ENCODE results near the gene LYRM7. TPM values are rescaled to one million over a fixed set of nuclear protein-coding genes. Genes with fewer than 3 reads are reported as not detected.
A peak's percentile ranks its signal among the peaks of the same experiment; 100 is the strongest.

The LYRM7 gene
- total and polyA plus RNA-seq, 8 donors = 1.3 to 17.1 (median 3.6) TPM

DNA sequence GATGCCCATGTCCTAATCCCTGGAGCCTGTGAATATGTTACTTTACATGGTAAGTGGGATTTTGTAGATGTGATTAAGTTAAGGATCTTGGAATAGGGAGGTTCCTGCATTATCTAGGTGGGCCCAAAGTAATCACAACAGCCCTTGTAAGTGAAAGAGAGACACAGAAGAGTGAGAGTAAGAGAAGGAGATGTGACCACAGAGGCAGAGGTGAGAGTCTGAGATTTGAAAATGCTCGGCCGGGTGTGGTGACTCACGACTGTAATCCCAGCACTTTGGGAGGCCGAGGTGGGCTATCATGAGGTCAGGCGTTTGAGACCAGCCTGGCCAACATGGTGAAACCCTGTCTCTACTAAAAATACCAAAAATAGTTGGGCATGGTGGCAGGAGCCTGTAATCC is 3.1 kb upstream of the LYRM7 start:
- Histone ChIP-seq H3K9me3 (no peaks in the 10 kb centered on the region), H3K4me3 (no peak overlapping the region), H3K4me1 (peaks cover 19 to 45% (median 34%) of the 10 kb centered on the region in 4 donors), H3K36me3 (peaks cover 0 to 4% (median 3%) of the 10 kb centered on the region in 4 donors), H3K27me3 (no peaks in the 10 kb centered on the region), H3K27ac (no peak overlapping the region)
- no peak for DNase-seq
- intact Hi-C loops (cut with DNase I; ENCODE audit: low total_unique reads) = no loop called here
- TF ChIP-seq, protein P1, sequence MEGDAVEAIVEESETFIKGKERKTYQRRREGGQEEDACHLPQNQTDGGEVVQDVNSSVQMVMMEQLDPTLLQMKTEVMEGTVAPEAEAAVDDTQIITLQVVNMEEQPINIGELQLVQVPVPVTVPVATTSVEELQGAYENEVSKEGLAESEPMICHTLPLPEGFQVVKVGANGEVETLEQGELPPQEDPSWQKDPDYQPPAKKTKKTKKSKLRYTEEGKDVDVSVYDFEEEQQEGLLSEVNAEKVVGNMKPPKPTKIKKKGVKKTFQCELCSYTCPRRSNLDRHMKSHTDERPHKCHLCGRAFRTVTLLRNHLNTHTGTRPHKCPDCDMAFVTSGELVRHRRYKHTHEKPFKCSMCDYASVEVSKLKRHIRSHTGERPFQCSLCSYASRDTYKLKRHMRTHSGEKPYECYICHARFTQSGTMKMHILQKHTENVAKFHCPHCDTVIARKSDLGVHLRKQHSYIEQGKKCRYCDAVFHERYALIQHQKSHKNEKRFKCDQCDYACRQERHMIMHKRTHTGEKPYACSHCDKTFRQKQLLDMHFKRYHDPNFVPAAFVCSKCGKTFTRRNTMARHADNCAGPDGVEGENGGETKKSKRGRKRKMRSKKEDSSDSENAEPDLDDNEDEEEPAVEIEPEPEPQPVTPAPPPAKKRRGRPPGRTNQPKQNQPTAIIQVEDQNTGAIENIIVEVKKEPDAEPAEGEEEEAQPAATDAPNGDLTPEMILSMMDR (IDR thresholded peaks at IDR 0.05) = no peak
- 87 to 98% (median 89%) methylated on average over 5 of the region's 5 CpGs for WGBS, 5 donors

DNA sequence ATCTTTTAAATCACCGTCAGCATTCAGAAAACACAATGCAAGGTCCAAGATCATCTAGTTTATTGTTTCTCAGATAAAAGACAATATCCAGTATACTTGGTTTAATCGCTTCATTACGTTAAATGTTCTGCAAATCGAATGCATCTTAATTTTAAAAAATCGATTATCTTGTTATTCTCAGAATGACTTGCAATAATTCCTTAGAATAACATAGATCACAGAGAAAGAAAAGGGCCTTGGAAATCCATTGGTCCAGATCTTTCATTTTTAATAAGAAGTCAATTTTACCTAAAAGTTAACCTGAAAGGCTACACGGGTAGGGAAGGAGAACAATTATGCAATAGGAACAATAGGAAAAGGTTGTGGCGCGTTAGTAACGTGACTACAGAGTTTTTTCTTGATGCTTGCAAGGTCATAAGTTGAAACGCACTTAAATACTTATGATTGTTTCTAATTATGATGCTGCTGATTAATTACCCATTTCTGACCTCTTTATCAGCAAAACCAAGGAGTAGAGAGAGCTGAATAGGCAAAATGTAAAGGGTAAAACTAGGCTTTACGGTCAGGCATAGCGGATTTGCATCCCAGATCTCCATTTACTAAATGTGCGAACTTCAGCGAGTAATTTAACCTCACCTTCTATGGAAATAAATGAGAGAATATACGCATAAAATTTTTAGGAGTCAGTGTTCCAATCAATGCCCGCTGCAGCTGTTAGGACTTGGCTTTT is 769 bp upstream of the LYRM7 start:
- Histone ChIP-seq H3K4me1 (peaks cover 13 to 29% (median 22%) of the 10 kb centered on the region in 4 donors), H3K4me3 (peak overlapping the region; percentile 57 to 67 (median 64)), H3K27me3 (no peaks in the 10 kb centered on the region), H3K9me3 (no peaks in the 10 kb centered on the region), H3K36me3 (no peaks in the 10 kb centered on the region), H3K27ac (peak overlapping the region; percentile 28 to 88 (median 79))
- peak in 1 of 2 donors; percentile 23 for DNase-seq
- intact Hi-C loops (cut with DNase I; ENCODE audit: low total_unique reads) = no loop called here
- 31 to 36% (median 34%) methylated on average over 16 of the region's 16 CpGs for WGBS, 5 donors
- TF ChIP-seq, protein P1 (IDR thresholded peaks at IDR 0.05) = no peak
- TF ChIP-seq POLR2AphosphoS5 (IDR thresholded peaks at IDR 0.05) = no peak
- no peak for TF ChIP-seq EP300 (IDR thresholded peaks at IDR 0.05)
- no peak for TF ChIP-seq POLR2A (IDR thresholded peaks at IDR 0.05)

DNA sequence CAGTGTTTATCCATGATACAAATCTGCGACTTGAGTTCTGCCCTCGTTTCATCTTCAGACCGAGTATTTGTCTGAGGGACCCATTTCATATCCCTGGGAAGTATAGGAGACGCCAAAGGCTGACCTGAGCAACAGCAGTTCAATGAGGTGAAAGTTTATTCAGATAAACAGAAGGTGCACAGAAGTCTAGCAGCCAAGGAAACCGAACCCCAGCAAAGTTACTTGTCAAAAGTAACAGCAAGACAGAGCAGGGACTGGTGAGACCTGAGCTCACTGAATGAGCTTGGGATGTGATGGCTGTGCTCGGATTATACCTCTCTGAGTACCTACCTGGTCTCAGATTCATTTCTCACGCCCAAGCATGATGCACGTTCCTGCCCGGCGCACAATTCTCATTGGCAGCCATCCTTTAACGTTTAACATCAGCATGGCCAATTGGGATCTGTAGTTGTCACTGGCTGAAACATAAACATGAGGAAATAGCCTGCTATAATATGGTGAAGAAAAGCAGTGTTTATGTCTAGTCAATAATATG is 599 bp downstream of the LYRM7 start:
- no peaks in the 10 kb centered on the region for H3K27me3 ChIP-seq
- intact Hi-C loops (cut with DNase I; ENCODE audit: low total_unique reads) = no loop called here
- no peaks in the 10 kb centered on the region for H3K9me3 ChIP-seq
- peaks cover 7 to 21% (median 18%) of the 10 kb centered on the region in 4 donors for H3K4me1 ChIP-seq
- TF ChIP-seq POLR2AphosphoS5 (IDR thresholded peaks at IDR 0.05) (no peak), EP300 (IDR thresholded peaks at IDR 0.05) (no peak), POLR2A (IDR thresholded peaks at IDR 0.05) (no peak)
- TF ChIP-seq, protein P1 (IDR thresholded peaks at IDR 0.05) = no peak
- 1 to 3% (median 1%) methylated on average over 11 of the region's 11 CpGs for WGBS, 5 donors
- peak overlapping the region; percentile 61 to 88 (median 79) for H3K27ac ChIP-seq
- peak overlapping the region; percentile 57 to 67 (median 64) for H3K4me3 ChIP-seq
- peak in 1 of 2 donors; percentile 30 for DNase-seq
- no peaks in the 10 kb centered on the region for H3K36me3 ChIP-seq

DNA sequence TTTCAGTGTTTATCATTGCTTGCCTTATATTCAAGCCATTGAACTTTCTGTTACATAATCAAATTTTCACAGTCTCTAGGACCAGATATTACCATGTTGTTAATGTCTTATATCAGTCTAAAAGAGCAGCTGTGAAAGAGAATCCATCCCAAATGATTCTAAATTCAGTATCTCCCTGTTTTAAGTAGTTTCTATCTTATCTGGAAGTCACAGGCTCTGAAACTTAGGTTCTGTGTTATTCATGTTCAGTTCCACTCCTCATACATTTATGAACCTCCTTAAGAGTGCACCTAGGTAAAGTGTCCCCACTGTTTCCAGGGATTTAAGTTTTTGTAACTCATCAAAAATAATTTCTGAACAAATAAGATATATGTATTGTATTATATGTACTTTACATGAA is 9.7 kb downstream of the LYRM7 start:
- Histone ChIP-seq H3K27me3 (no peaks in the 10 kb centered on the region), H3K4me1 (no peaks in the 10 kb centered on the region), H3K9me3 (no peaks in the 10 kb centered on the region), H3K4me3 (no peak overlapping the region), H3K36me3 (peaks cover 0 to 10% (median 5%) of the 10 kb centered on the region in 4 donors), H3K27ac (no peak overlapping the region)
- intact Hi-C loops (cut with DNase I; ENCODE audit: low total_unique reads) = no loop called here
- no peak for DNase-seq
- TF ChIP-seq POLR2AphosphoS5 (IDR thresholded peaks at IDR 0.05) (no peak), EP300 (IDR thresholded peaks at IDR 0.05) (no peak)

DNA sequence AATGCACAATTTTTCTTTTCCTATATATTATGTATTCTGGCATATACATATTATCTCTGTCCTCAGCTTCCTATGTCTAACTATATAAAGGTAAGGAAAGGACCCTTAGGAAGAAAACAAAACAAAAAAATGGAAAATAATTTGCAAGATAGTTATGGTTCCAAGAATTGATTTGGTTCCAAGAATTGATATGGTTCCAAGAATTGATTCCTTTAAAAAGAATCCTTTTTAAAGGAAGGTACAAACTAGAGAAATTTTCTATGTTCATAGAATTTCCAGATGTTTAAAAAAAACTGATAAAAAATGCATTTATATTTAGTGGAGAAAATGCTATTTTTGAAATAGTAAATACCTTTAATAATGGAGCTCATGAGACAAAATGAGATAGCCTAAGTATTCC is 12.1 kb downstream of the LYRM7 start:
- Histone ChIP-seq H3K4me1 (no peaks in the 10 kb centered on the region), H3K36me3 (peaks cover 0 to 16% (median 12%) of the 10 kb centered on the region in 4 donors), H3K27ac (no peak overlapping the region), H3K27me3 (no peaks in the 10 kb centered on the region), H3K9me3 (no peaks in the 10 kb centered on the region), H3K4me3 (no peak overlapping the region)
- intact Hi-C loops (cut with DNase I; ENCODE audit: low total_unique reads) = no loop called here
- DNase-seq = no peak
- TF ChIP-seq POLR2A (IDR thresholded peaks at IDR 0.05) (no peak), EP300 (IDR thresholded peaks at IDR 0.05) (no peak), POLR2AphosphoS5 (IDR thresholded peaks at IDR 0.05) (no peak)
- TF ChIP-seq, protein P1 (IDR thresholded peaks at IDR 0.05) = no peak

Measured in stomach (tissue), 9 donors.